Adrenal gland (tissue), 5 donors: ENCODE data around the gene NUDCD2.

Experiments
- POLR2A ChIP-seq, 2 donors: fragments of 450-650 bp; IDR thresholded peaks; one replicate each; pipeline ENCODE4 v1.6.1; 2017; ENCODE audit warnings: antibody characterized with exemption in 2 of 2, mild to moderate bottlenecking in 2 of 2, moderate library complexity in 1 of 2
- TF ChIP-seq, protein P1 (sequence below), 6 experiments: fragments of 450-650 bp in 4 of 6; fragments of 200-600 bp in 2 of 6; sonication (generic) in 1 of 6; IDR thresholded peaks; 1 replicate in 5 of 6; 2 replicates in 1 of 6; pipeline versions ENCODE4 v1.5.1 to v1.8.0; 2016 to 2021; ENCODE audit warnings: antibody characterized with exemption in 6 of 6, mild to moderate bottlenecking in 2 of 6, moderate library complexity in 1 of 6
- donor health status: DM: no; HTN: no; CAD: no.

DNA sequence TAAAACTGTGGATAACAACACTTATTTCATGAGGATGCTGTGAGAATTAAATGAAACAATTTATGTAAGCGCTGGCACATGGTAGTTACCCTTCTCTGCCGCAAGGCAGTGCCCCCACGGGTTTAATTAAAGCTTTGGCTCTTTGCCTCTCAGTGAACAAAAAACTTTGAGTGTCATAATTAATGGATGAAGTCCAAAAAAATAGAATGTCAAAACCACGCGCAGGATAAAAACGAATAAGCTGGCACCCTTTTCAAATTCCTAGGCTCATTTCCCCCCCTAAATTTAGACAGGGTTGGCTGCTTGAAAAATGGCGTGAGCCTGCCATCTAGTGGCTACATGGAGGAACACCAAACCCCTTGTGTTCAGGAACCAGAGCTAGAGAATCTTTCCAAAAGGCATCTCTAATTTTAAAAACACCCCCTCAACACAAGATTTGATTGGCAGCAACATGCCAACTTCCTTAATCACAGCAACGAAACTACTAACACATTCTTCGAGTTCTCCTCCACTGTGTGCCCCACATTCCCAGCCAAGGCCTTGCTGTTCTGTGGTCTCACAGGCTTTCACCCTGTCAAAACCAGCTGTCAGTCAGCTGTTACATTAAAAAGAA is 51.5 kb downstream of the NUDCD2 start:
- TF ChIP-seq, protein P1, sequence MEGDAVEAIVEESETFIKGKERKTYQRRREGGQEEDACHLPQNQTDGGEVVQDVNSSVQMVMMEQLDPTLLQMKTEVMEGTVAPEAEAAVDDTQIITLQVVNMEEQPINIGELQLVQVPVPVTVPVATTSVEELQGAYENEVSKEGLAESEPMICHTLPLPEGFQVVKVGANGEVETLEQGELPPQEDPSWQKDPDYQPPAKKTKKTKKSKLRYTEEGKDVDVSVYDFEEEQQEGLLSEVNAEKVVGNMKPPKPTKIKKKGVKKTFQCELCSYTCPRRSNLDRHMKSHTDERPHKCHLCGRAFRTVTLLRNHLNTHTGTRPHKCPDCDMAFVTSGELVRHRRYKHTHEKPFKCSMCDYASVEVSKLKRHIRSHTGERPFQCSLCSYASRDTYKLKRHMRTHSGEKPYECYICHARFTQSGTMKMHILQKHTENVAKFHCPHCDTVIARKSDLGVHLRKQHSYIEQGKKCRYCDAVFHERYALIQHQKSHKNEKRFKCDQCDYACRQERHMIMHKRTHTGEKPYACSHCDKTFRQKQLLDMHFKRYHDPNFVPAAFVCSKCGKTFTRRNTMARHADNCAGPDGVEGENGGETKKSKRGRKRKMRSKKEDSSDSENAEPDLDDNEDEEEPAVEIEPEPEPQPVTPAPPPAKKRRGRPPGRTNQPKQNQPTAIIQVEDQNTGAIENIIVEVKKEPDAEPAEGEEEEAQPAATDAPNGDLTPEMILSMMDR (IDR thresholded peaks at IDR 0.05) = peak; percentile 70 to 91 (median 88)
- TF ChIP-seq POLR2A (IDR thresholded peaks at IDR 0.05) = no peak
